Measurements from ENCODE around the gene OR5W2.
"Not testable (repeated sequence)": the region's sequence is repeated elsewhere in the genome, so short reads cannot be mapped to it uniquely, and the experiment has no call there.

OR5W2 gene

GRCh38 chr11:55914482-55914881 lies at the start of gene OR5W2:
TSS of gene OR5W2 (minus strand) at chr11:55914582. CDS start at chr11:55914582, 0 bp downstream.
- Mint-ChIP-seq H3K4me3 (no peak within 1 kb of the TSS), H3K4me1 (no peaks in the 10 kb centered on the region), H3K36me3 (no peaks in the 10 kb centered on the region), H3K9me3 (peaks cover 10% of the 10 kb centered on the region), H3K27me3 (no peaks in the 10 kb centered on the region), H3K27ac (no peak within 1 kb of the TSS)
- CTCF ChIA-PET: no interaction called here
- no peak for DNase-seq

- Mint-ChIP-seq H3K36me3 (no peaks in the 10 kb centered on the region), H3K27ac (no peak overlapping the region), H3K27me3 (no peaks in the 10 kb centered on the region), H3K9me3 (peaks cover 4% of the 10 kb centered on the region), H3K4me3 (no peak overlapping the region), H3K4me1 (no peaks in the 10 kb centered on the region)
- CTCF ChIA-PET: no interaction called here
- no peak for DNase-seq
Observed at GRCh38 chr11:55956521-55956920, 42.1 kb upstream of the OR5W2 start.

DNA sequence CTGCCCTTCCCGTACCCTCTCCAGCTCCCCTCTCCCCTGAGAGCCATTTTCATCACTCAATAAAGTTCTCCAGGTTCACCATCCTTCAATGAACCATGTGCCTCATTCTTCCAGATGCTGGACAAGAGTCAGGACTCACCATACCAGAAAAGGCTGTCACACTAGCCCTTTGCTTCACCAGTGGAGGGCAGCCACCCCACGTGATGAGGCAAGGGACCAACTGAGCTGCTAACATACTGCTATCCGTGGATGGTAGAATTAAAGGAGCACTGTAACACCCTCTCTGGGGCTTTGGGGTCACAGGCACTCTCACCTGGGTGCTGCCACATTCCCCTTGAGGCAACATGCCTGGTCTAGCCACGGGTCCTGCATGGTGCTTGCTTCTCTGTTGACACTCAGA lies 34.9 kb upstream of the OR5W2 start:
- Mint-ChIP-seq H3K4me1 (no peaks in the 10 kb centered on the region), H3K27ac (no peak overlapping the region), H3K36me3 (no peaks in the 10 kb centered on the region), H3K9me3 (peaks cover 1% of the 10 kb centered on the region), H3K4me3 (no peak overlapping the region), H3K27me3 (no peaks in the 10 kb centered on the region)
- DNase-seq: no peak
- CTCF ChIA-PET: no interaction called here

DNA sequence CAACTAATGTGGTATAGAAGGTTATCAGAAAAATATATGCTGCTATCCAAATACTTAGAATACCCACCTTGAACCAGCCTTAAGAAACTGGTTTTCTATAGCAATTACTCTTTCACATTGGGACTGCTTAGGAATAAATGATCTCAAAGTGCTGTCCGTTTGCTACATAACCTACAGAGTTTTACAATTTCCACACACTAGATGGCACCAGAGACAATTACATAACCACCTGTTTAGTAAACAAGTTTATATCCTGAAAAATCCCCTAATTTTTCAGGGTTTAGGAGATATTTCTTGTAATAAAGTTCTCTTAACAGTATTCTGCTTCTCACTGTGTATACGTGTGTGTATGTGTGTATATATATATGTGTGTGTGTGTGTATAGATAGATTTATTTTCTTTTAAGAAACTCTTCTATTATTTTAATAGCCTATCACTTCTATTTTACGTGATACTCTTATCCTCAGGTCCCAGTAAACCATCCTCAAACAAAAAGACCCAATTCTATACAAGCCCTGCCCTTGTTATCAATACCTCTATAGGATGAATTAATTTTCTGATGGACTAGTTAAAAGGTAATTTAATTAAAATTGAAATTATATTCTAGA lies 28.5 kb upstream of the OR5W2 start:
- H3K9me3 Mint-ChIP-seq: no peaks in the 10 kb centered on the region
- H3K4me3 Mint-ChIP-seq: no peak overlapping the region
- DNase-seq: no peak
- no peaks in the 10 kb centered on the region for H3K36me3 Mint-ChIP-seq
- CTCF ChIA-PET: no interaction called here
- no peaks in the 10 kb centered on the region for H3K4me1 Mint-ChIP-seq
- H3K27me3 Mint-ChIP-seq: no peaks in the 10 kb centered on the region
- H3K27ac Mint-ChIP-seq: no peak overlapping the region

DNA sequence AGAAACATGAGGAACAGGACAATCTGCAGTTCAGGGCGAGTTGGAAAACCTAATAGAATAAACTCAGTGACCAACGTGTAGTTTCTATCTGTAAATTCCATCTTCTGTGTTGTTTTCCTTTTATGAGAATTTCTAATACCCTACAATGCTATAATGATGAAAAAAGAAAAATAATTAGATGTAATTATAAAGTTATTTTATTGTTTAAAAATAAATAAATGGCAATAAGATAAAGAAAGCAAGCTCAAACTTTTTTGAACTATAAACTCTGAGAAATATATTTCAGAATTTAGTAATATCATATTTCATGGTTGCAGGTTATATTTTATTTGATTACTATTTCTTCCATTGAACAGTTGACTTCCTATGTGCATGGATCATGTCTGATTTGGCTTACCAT lies 21.9 kb upstream of the OR5W2 start, which contains the start of gene OR5I1:
OR5I1 (minus strand) TSS at position 101 of the 400 bp plus-strand sequence; CDS start at position 101, 0 bp downstream.
- CTCF ChIA-PET: no interaction called here
- H3K4me1 Mint-ChIP-seq: no peaks in the 10 kb centered on the region

DNA sequence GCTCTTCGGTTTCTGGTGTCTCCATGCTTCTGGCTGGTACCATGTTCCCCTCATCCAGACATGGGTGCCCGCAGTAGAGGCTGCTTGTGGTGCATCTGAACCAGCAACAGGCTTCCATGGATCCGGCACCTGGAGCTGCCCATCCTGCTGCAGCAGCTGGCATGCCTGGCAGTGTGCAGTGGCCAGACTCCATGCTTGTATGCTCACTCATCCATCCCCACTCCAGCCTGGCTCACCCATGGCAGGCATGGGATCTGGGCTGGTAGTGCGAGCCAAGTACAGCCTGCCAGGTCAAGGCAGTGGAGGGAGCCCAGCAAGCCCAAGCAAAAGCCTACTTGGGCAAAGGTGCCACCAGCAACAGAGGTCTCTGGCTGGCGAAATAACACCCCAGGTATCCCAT lies 6.2 kb upstream of the OR5W2 start:
- Mint-ChIP-seq H3K4me3 (no peak overlapping the region), H3K36me3 (no peaks in the 10 kb centered on the region), H3K27me3 (no peaks in the 10 kb centered on the region), H3K27ac (no peak overlapping the region), H3K4me1 (no peaks in the 10 kb centered on the region), H3K9me3 (peaks cover 9% of the 10 kb centered on the region)
- DNase-seq: no peak
- CTCF ChIA-PET: no interaction called here

More for the DNA sequence above, 21.9 kb upstream of the OR5W2 start, which contains the start of gene OR5I1:
- no peak for DNase-seq
- H3K27me3 Mint-ChIP-seq: no peaks in the 10 kb centered on the region
- H3K36me3 Mint-ChIP-seq: no peaks in the 10 kb centered on the region
- H3K9me3 Mint-ChIP-seq: peaks cover 6% of the 10 kb centered on the region
- H3K4me3 Mint-ChIP-seq: no peak within 1 kb of the TSS
- H3K27ac Mint-ChIP-seq: no peak within 1 kb of the TSS

- Mint-ChIP-seq H3K4me1 (no peaks in the 10 kb centered on the region), H3K9me3 (peaks cover 13% of the 10 kb centered on the region), H3K27ac (no peak overlapping the region), H3K27me3 (no peaks in the 10 kb centered on the region), H3K36me3 (no peaks in the 10 kb centered on the region), H3K4me3 (no peak overlapping the region)
- CTCF ChIA-PET: no interaction called here
- DNase-seq: no peak
Observed at GRCh38 chr11:55902308-55902707, 12.1 kb downstream of the OR5W2 start.

DNA sequence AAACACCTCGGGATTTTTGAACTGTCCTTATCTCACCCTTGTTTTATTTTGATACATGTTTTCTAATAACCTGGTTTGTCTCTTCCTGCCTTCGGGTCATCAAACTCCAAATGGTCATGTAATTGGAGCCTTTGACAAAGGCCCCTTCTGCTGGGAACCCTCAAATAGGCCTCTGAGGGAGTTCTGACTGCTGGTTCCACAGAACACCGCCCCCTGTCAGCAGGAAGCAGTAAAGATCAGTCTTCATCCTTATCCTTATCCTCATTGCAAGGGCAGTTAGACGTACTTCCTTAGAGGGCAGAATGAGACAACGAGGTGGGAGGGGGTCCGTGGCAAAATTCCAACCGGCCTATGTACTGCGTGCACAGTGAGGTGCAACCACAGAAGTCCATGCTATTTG lies 19.2 kb downstream of the OR5W2 start:
- Mint-ChIP-seq H3K4me1 (no peaks in the 10 kb centered on the region), H3K4me3 (no peak overlapping the region), H3K9me3 (peaks cover 17% of the 10 kb centered on the region), H3K27ac (no peak overlapping the region), H3K27me3 (no peaks in the 10 kb centered on the region), H3K36me3 (no peaks in the 10 kb centered on the region)
- CTCF ChIA-PET: no interaction called here
- no peak for DNase-seq

DNA sequence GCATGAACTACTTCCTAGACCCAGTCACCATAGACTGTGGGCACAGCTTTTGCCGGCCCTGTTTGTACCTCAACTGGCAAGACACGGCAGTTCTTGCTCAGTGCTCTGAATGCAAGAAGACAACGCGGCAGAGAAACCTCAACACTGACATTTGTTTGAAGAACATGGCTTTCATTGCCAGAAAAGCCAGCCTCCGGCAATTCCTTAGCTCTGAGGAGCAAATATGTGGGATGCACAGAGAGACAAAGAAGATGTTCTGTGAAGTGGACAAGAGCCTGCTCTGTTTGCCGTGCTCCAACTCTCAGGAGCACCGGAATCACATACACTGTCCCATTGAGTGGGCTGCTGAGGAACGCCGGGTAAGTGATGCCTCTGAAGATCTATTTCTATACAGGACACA lies 28.9 kb downstream of the OR5W2 start:
- H3K4me1 Mint-ChIP-seq, H3K36me3 Mint-ChIP-seq, H3K4me3 Mint-ChIP-seq, DNase-seq, H3K27me3 Mint-ChIP-seq, CTCF ChIA-PET, H3K27ac Mint-ChIP-seq: not testable (repeated sequence)
- H3K9me3 Mint-ChIP-seq: peaks cover 13% of the 10 kb centered on the region

GRCh38 chr11:55884995-55885394 lies 29.4 kb downstream of the OR5W2 start:
- H3K27me3 Mint-ChIP-seq, CTCF ChIA-PET, DNase-seq, H3K4me1 Mint-ChIP-seq, H3K27ac Mint-ChIP-seq, H3K36me3 Mint-ChIP-seq, H3K4me3 Mint-ChIP-seq: not testable (repeated sequence)
- H3K9me3 Mint-ChIP-seq: peaks cover 13% of the 10 kb centered on the region

DNA sequence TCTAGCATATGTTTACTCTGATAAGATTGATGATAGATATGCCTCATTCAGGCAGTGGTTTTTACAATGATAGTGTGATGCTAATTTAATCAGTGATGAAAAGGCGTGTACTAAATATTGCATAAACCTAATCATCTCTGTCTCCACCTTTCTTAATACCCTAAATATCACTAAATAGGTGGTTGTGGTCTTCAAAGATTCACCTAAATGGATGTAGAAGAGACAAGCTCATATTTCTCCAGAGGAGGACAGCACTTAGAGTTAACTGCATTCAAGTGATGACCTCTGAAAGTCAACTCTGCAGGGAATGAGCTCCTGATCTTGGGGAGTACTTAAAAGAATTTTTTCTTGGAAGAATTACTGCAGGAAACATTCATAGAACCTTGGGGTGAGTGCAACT lies 31.4 kb downstream of the OR5W2 start, which contains the start of gene TRIM51:
TRIM51 (plus strand) TSS at position 301 of the 400 bp plus-strand sequence. CDS start 2,132 bp downstream, outside the sequence.
- peaks cover 15% of the 10 kb centered on the region for H3K9me3 Mint-ChIP-seq
- H3K4me1 Mint-ChIP-seq, H3K27me3 Mint-ChIP-seq, H3K36me3 Mint-ChIP-seq, DNase-seq, H3K27ac Mint-ChIP-seq, CTCF ChIA-PET, H3K4me3 Mint-ChIP-seq: not testable (repeated sequence)

DNA sequence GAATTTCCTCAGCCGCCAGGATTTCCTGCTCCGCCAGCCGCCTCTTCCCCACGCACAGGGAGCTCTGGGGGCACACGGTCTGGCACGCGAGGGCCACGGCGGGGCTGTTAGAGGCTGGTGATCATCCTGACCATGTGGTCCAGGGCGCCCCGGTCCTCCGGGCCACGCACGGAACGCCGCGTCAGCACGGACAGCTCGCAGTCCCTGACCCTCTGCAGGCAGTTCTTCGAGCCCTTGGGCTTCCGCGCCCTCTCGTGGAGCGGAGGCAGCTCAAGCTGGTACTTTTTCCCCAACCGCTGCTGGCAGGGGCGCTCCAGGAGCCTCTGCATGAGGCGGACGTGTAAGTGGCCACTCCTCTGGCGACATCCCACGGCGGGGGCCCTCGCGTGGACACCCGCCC lies 41.2 kb downstream of the OR5W2 start:
- H3K36me3 Mint-ChIP-seq, H3K27me3 Mint-ChIP-seq, H3K4me3 Mint-ChIP-seq, DNase-seq, CTCF ChIA-PET, H3K27ac Mint-ChIP-seq, H3K4me1 Mint-ChIP-seq: not testable (repeated sequence)
- peaks cover 14% of the 10 kb centered on the region for H3K9me3 Mint-ChIP-seq

DNA sequence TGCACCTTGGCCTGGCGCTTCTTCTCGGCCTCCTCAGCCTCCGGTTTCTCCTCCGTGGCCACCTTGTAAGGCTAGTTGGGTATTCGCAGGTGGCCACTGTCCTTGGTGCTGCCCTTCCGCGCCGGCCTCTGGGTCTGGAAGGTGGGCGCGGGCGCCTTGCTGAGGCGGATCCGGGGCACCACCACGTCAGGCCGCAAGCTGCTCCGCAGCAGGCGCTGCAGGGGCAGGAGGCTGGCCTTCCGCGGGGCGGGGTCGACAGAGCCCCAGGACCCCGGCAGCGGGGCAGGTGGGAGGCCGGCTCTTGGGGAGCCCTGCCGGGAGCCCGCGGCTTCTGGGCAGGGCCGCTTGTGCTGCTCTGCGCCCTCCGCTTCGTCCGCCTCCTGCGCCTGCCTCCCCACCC lies 41.7 kb downstream of the OR5W2 start:
- H3K36me3 Mint-ChIP-seq, H3K4me1 Mint-ChIP-seq, DNase-seq, CTCF ChIA-PET, H3K27me3 Mint-ChIP-seq, H3K27ac Mint-ChIP-seq, H3K4me3 Mint-ChIP-seq: not testable (repeated sequence)
- peaks cover 18% of the 10 kb centered on the region for H3K9me3 Mint-ChIP-seq

GRCh38 chr11:55867354-55867753 lies 47.0 kb downstream of the OR5W2 start:
- H3K4me3 Mint-ChIP-seq, H3K27me3 Mint-ChIP-seq, DNase-seq, H3K27ac Mint-ChIP-seq, CTCF ChIA-PET, H3K36me3 Mint-ChIP-seq, H3K4me1 Mint-ChIP-seq: not testable (repeated sequence)
- H3K9me3 Mint-ChIP-seq: peaks cover 29% of the 10 kb centered on the region

All from activated naive CD4-positive, alpha-beta T cell treated with anti-CD3 and anti-CD28 coated beads, Interleukin-2, amount 10 ng/mL, durations not matched to agents 7 days and 5 days (primary cell).